BLaER1 (cell line): ENCODE data around the gene CHMP6.

Experiments
- H3K27ac ChIP-seq: shearing (Covaris generic); formaldehyde crosslinking; 2 replicates; pipeline ENCODE4 v1.8.1; 2022
- H3K27me3 ChIP-seq: shearing (Covaris generic); formaldehyde crosslinking; 2 replicates; pipeline ENCODE4 v1.8.1; 2022
- H3K36me3 ChIP-seq: shearing (Covaris generic); formaldehyde crosslinking; 2 replicates; pipeline ENCODE4 v1.8.1; 2022
- H3K4me1 ChIP-seq: shearing (Covaris generic); formaldehyde crosslinking; 2 replicates; pipeline ENCODE4 v1.8.1; 2022
- H3K4me2 ChIP-seq: shearing (Covaris generic); formaldehyde crosslinking; 2 replicates; pipeline ENCODE4 v1.8.1; 2022
- H3K4me3 ChIP-seq: shearing (Covaris generic); formaldehyde crosslinking; 2 replicates; pipeline ENCODE4 v1.8.1; 2022
- H3K9ac ChIP-seq: shearing (Covaris generic); formaldehyde crosslinking; 2 replicates; pipeline ENCODE4 v1.8.1; 2022
- H3K9me3 ChIP-seq: shearing (Covaris generic); formaldehyde crosslinking; 2 replicates; pipeline ENCODE4 v1.8.1; 2022
- H4K20me1 ChIP-seq: shearing (Covaris generic); formaldehyde crosslinking; 2 replicates; pipeline ENCODE4 v1.8.1; 2022
- Cebpa-rat ChIP-seq: shearing (Covaris generic); IDR thresholded peaks from 2 replicates; pipeline ENCODE4 v1.8.1; 2022

Gene CHMP6

DNA sequence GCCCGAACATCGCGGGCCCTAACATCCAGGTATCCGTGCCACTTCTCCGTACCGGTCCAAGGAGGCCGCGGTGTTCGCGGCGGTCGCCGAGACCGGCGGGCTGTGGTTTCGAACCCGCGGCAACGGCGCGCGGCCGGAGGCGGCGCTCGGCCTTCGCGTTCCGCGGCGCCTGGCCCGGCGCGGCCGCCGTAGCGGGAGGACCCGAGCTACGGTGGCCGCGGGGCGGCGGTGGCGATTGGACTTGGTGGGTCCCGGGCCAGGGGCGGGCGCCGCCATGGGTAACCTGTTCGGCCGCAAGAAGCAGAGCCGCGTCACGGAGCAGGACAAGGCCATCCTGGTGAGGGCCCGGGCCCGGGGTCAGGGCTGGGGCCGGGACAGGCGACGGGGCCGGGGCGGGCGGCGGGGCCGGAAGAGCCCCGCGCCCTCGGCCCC is at the start of gene CHMP6:
Gene CHMP6 (plus strand): TSS at position 197 of the 432 bp plus-strand sequence. CDS start 78 bp downstream, at position 275.
- Histone ChIP-seq H3K9ac (peak within 1 kb of the TSS; percentile 89), H3K4me1 (peaks cover 50% of the 10 kb centered on the region), H3K27ac (peak within 1 kb of the TSS; percentile 78), H3K4me2 (peak within 1 kb of the TSS; percentile 96), H3K4me3 (peak within 1 kb of the TSS; percentile 89), H4K20me1 (peaks cover 43% of the 10 kb centered on the region), H3K27me3 (peaks cover 54% of the 10 kb centered on the region), H3K36me3 (peaks cover 19% of the 10 kb centered on the region), H3K9me3 (no peaks in the 10 kb centered on the region)
- TF ChIP-seq Cebpa-rat: no peak

DNA sequence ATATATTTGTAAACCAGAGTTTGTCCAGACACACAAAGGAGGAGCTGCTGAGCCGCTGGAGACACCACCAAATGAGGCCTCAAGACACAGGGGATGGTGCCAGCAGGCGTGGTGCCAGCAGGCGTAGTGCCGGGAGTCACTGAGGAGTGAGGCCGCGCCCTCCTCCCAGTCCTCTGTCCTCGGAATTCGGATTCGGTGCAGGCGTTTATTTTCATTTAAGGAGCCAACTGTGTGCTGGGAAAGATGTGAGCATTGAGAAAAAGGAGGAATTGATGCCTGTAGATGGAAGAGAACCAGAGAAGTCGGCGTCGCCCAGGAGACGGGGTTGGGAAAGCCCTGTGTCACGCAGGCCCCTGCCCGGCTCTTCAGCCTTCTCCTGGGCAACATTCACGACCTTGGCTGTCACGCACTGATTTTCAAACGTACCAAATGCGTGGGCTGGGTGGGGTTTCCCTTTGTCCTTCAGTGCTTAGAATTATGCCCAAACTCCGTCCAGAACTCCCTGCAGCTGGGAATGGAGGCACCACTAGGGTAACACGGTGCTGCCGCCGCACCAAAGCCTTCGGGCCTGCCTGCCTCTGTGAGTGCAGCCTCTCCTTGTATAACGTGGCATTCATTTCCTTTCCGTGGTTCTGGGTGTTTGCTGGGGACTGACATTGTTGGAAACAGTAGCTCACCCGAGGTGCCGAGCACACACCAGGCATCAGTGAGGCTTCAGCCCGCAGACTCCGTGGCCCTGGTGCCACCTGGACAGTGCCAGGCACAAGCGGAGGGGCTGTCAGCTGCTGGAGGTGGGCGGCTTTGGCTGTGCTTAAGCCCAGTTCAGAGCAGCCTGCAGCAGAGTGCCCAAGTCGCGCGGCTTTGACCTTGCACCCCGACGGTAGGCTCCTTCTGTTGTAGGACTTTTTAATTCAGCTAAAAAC is 49.0 kb upstream of the CHMP6 start:
- peaks cover 24% of the 10 kb centered on the region for H3K36me3 ChIP-seq
- H3K9me3 ChIP-seq: 0 out of 2 replicates have a peak, but pooled peaks cover 4% of the 10 kb centered on the region
- H3K4me1 ChIP-seq: peaks cover 89% of the 10 kb centered on the region
- no peak overlapping the region for H3K27ac ChIP-seq
- peaks cover 73% of the 10 kb centered on the region for H3K27me3 ChIP-seq
- no peak for TF ChIP-seq Cebpa-rat
- no peak overlapping the region for H3K9ac ChIP-seq
- H3K4me2 ChIP-seq: peak overlapping the region; percentile 91
- peaks cover 89% of the 10 kb centered on the region for H4K20me1 ChIP-seq
- H3K4me3 ChIP-seq: no peak overlapping the region

DNA sequence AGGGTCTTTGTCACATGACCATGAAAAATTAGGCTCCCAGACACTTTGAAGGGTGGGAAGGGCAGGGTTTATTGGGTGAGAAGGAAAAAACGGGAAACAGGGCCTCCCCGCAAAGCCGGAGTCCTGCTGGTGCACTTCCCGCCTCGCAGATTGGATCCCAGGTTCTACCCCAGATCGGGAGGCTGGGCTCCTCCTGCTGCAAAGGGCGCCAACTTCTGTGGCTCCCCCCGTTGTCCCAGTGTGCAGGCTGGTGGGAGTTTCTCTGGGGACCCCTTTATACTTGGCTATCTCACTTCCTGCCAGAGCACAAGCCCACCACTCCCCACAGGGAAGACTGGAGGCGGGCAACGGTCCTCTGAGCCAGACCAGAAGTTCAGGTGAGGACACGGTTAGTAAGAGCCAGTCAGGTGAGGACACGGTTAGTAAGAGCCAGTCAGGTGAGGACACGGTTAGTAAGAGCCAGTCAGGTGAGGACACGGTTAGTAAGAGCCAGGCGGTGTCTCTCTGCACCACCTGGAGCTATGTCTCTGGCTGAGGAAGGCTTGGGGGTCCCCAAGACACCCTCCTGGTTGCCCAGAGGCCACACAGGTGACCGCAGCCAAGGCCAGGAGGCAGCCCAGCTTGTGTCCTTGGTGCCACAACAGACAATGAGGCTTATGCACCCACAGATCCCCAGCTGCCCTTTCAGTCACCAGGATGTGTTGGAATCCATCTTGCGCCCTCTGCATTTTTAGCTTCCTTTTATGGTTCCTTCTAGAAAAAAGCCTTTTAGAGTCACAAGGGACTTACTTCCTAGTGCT is 48.1 kb upstream of the CHMP6 start:
- Histone ChIP-seq H3K36me3 (peaks cover 30% of the 10 kb centered on the region), H3K9me3 (0 out of 2 replicates have a peak, but pooled peaks cover 4% of the 10 kb centered on the region), H3K27ac (no peak overlapping the region)

GRCh38 chr17:80944326-80944725 is 47.3 kb upstream of the CHMP6 start:
- no peak overlapping the region for H3K4me3 ChIP-seq
- peaks cover 32% of the 10 kb centered on the region for H3K36me3 ChIP-seq
- 0 out of 2 replicates have a peak, but pooled peaks cover 4% of the 10 kb centered on the region for H3K9me3 ChIP-seq
- peaks cover 67% of the 10 kb centered on the region for H3K27me3 ChIP-seq
- TF ChIP-seq Cebpa-rat: no peak
- H3K4me1 ChIP-seq: peaks cover 89% of the 10 kb centered on the region
- peak overlapping the region; percentile 91 for H3K4me2 ChIP-seq
- no peak overlapping the region for H3K27ac ChIP-seq
- no peak overlapping the region for H3K9ac ChIP-seq
- peaks cover 89% of the 10 kb centered on the region for H4K20me1 ChIP-seq

More for the DNA sequence above, 48.1 kb upstream of the CHMP6 start:
- Histone ChIP-seq H3K27me3 (peaks cover 73% of the 10 kb centered on the region), H3K4me3 (no peak overlapping the region), H3K4me1 (peaks cover 89% of the 10 kb centered on the region), H3K4me2 (peak overlapping the region; percentile 91), H4K20me1 (peaks cover 89% of the 10 kb centered on the region), H3K9ac (no peak overlapping the region)
- TF ChIP-seq Cebpa-rat: no peak

DNA sequence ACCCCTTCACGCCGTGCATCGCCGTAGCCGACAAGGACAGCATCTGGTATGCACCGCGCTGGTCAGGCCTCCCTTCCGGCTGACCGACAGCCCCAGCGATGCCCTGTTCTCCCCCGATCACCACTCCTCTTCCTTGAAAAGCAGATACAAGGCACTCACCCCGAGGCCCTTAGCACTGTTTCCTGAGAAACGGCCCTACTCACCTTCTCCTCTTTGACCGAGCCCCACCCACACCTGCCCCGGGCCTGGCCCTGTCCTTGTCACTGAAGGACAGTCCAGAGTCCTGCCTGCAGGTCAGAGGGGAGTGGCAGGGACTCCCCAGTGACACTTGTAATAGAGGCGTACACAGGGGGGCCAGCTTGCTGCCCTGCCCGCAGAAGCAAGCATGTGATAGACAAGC is 45.9 kb upstream of the CHMP6 start:
- Histone ChIP-seq H3K36me3 (peaks cover 46% of the 10 kb centered on the region), H3K27me3 (peaks cover 62% of the 10 kb centered on the region), H4K20me1 (peaks cover 89% of the 10 kb centered on the region), H3K4me3 (no peak overlapping the region), H3K27ac (no peak overlapping the region), H3K4me2 (0 out of 2 replicates have a peak overlapping the region, but pooled peaks have one; percentile 3), H3K9ac (no peak overlapping the region), H3K4me1 (peaks cover 82% of the 10 kb centered on the region), H3K9me3 (0 out of 2 replicates have a peak, but pooled peaks cover 4% of the 10 kb centered on the region)
- no peak for TF ChIP-seq Cebpa-rat

- H3K27ac ChIP-seq: no peak overlapping the region
- 0 out of 2 replicates have a peak, but pooled peaks cover 4% of the 10 kb centered on the region for H3K9me3 ChIP-seq
- TF ChIP-seq Cebpa-rat: no peak
- H3K27me3 ChIP-seq: peaks cover 62% of the 10 kb centered on the region
- H3K4me2 ChIP-seq: peak overlapping the region; percentile 75
- H4K20me1 ChIP-seq: peaks cover 89% of the 10 kb centered on the region
- H3K9ac ChIP-seq: no peak overlapping the region
- no peak overlapping the region for H3K4me3 ChIP-seq
- peaks cover 53% of the 10 kb centered on the region for H3K36me3 ChIP-seq
- H3K4me1 ChIP-seq: peaks cover 75% of the 10 kb centered on the region
Observed at GRCh38 chr17:80946449-80946848, 45.2 kb upstream of the CHMP6 start.

- Histone ChIP-seq H3K36me3 (peaks cover 62% of the 10 kb centered on the region), H3K4me1 (peaks cover 69% of the 10 kb centered on the region), H3K4me3 (no peak overlapping the region), H3K9me3 (0 out of 2 replicates have a peak, but pooled peaks cover 4% of the 10 kb centered on the region), H3K9ac (no peak overlapping the region), H3K4me2 (peak overlapping the region; percentile 75), H4K20me1 (peaks cover 89% of the 10 kb centered on the region), H3K27ac (no peak overlapping the region), H3K27me3 (peaks cover 54% of the 10 kb centered on the region)
- TF ChIP-seq Cebpa-rat: no peak
Observed at GRCh38 chr17:80947200-80947940, 44.3 kb upstream of the CHMP6 start.

DNA sequence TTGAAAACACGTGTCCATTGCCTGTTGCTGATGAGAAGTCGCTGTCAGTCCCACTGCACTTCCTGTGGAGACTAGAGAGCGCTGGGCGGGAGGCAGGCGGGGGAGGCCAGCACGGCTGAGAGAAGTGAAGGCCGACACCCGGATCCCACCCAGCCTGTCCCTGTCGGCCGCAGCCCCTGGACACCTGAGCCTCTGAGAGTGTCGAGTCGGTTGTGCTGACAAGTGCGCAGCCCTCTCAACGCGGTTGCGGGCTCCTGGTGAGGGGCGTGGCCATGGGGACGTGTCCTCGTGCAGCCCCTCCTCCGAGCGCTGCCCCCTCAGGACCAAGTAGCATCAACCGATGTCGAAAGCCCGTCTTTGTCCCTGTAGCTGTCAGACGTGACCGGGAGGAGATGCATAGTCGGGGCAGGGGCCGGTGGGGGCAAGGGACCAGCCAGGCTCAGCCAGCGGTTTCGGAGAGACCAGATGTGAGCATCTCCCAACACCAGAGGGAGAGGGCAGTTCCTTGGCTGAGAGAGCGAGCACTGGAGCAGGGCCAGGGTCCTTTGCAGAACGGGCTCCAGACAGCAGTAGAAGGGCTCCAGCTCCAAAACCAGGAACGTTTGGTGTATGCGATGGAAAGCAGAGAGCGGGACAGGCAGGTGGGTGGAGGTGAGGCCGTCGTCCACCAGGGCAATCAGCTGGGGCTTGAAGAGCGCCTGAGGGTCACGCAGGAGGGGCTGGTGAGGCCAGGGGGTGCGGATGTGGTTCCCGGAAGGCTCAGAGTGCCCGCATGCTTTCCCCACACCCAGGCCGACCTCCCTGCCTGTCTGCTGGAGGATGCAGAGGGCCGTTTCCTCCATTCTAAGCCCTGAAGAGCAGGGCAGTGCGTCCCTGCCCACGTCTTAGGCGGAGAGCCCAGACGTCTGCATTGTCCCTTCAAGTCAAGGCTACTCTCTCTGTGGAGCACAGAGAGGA is 43.3 kb upstream of the CHMP6 start:
- H3K27ac ChIP-seq: no peak overlapping the region
- H3K4me3 ChIP-seq: no peak overlapping the region
- H3K36me3 ChIP-seq: peaks cover 63% of the 10 kb centered on the region
- H4K20me1 ChIP-seq: peaks cover 86% of the 10 kb centered on the region
- H3K9me3 ChIP-seq: 0 out of 2 replicates have a peak, but pooled peaks cover 4% of the 10 kb centered on the region
- H3K9ac ChIP-seq: no peak overlapping the region
- TF ChIP-seq Cebpa-rat: no peak
- H3K4me2 ChIP-seq: peak overlapping the region; percentile 75
- H3K4me1 ChIP-seq: peaks cover 69% of the 10 kb centered on the region
- peaks cover 45% of the 10 kb centered on the region for H3K27me3 ChIP-seq
